T-helper 17 cell (primary cell): ENCODE measurements around the gene ADRB1. TPM values are rescaled to one million over a fixed set of nuclear protein-coding genes. Genes with fewer than 3 reads are reported as not detected.
A peak's percentile ranks its signal among the peaks of the same experiment; 100 is the strongest.

Experiments
- ATAC-seq: fragments of 150-1000 bp; cut with Tn5 transposase; 2 replicates; pipeline ENCODE4 v1.10.0; 2021; ENCODE audit warnings: mild to moderate bottlenecking, moderate library complexity
- DNase-seq, 3 donors: peaks; one replicate each; pipeline versions ENCODE4 v3.0.0 to v3.0.0-alpha.2; 2020 to 2021
- H3K9me3 ChIP-seq: one replicate; pipeline ENCODE4 v1.7.0; 2013; ENCODE audit warnings: low read length, mild to moderate bottlenecking; ENCODE audit not compliant: control insufficient read depth, poor library complexity, severe bottlenecking
- H3K27ac Mint-ChIP-seq: one replicate; pipeline ENCODE4 v1.8.0; 2022; ENCODE audit warnings: mild to moderate bottlenecking, moderate library complexity, mixed read lengths
- H3K27me3 Mint-ChIP-seq: one replicate; pipeline ENCODE4 v1.8.0; 2022; ENCODE audit warnings: mixed read lengths
- H3K36me3 Mint-ChIP-seq: one replicate; pipeline ENCODE4 v1.8.0; 2022; ENCODE audit warnings: low read depth, mixed read lengths
- H3K4me1 Mint-ChIP-seq: one replicate; pipeline ENCODE4 v1.8.0; 2022; ENCODE audit warnings: mild to moderate bottlenecking, mixed read lengths
- H3K4me3 Mint-ChIP-seq: one replicate; pipeline ENCODE4 v1.8.0; 2022; ENCODE audit warnings: mild to moderate bottlenecking, moderate library complexity, mixed read lengths
- total RNA-seq, 4 donors: library from RNA in 2 of 4; stranded (reverse) in 2 of 4; gene quantifications; one replicate each; pipeline ENCODE4 v1.2.3 and lab custom pipeline; 2022 to 2026

Gene ADRB1
- total RNA-seq, result under 1 TPM; 0.10 to 0.16 TPM
- 0.30 to 0.58 reads per million in 2 donors for total RNA-seq (lab: John Stamatoyannopoulos, UW)

GRCh38 chr10:114043532-114044246, at the start of gene ADRB1:
ADRB1 (plus strand) TSS chr10:114043866; CDS start chr10:114044133, 267 bp downstream.
- Mint-ChIP-seq H3K27me3 (peaks cover 75% of the 10 kb centered on the region), H3K4me3 (peak within 1 kb of the TSS; percentile 89), H3K36me3 (peaks cover 7% of the 10 kb centered on the region), H3K27ac (no peak within 1 kb of the TSS), H3K4me1 (peaks cover 13% of the 10 kb centered on the region)
- DNase-seq (peak in 1 of 3 donors; percentile 37), ATAC-seq (peak; percentile 60)
- H3K9me3 ChIP-seq, result no peaks in the 10 kb centered on the region

- ATAC-seq, result no peak
- H3K27me3 Mint-ChIP-seq, result peaks cover 53% of the 10 kb centered on the region
These were observed 48.5 kb upstream of the ADRB1 start for GRCh38 chr10:113995201-113995600.

GRCh38 chr10:113997428-113997827, 46.2 kb upstream of the ADRB1 start:
- H3K27me3 Mint-ChIP-seq, result peaks cover 34% of the 10 kb centered on the region
- no peaks in the 10 kb centered on the region for H3K9me3 ChIP-seq
- H3K4me3 Mint-ChIP-seq, result no peak overlapping the region
- no peak for ATAC-seq
- no peak overlapping the region for H3K27ac Mint-ChIP-seq
- H3K36me3 Mint-ChIP-seq, result peaks cover 6% of the 10 kb centered on the region
- no peak for DNase-seq
- peaks cover 5% of the 10 kb centered on the region for H3K4me1 Mint-ChIP-seq

More at GRCh38 chr10:113995201-113995600, 48.5 kb upstream of the ADRB1 start:
- Mint-ChIP-seq H3K36me3 (peaks cover 8% of the 10 kb centered on the region), H3K4me1 (peaks cover 9% of the 10 kb centered on the region), H3K27ac (no peak overlapping the region), H3K4me3 (no peak overlapping the region)
- no peak for DNase-seq
- H3K9me3 ChIP-seq, result no peaks in the 10 kb centered on the region

- Mint-ChIP-seq H3K27ac (no peak overlapping the region), H3K4me3 (peak overlapping the region; percentile 25), H3K27me3 (peaks cover 23% of the 10 kb centered on the region), H3K36me3 (peaks cover 6% of the 10 kb centered on the region), H3K4me1 (peaks cover 5% of the 10 kb centered on the region)
- H3K9me3 ChIP-seq, result no peaks in the 10 kb centered on the region
- DNase-seq (no peak), ATAC-seq (no peak)
These were observed 44.1 kb upstream of the ADRB1 start for GRCh38 chr10:113999531-113999930.

- no peak overlapping the region for H3K27ac Mint-ChIP-seq
- no peak for DNase-seq
- no peak for ATAC-seq
- H3K4me1 Mint-ChIP-seq, result peaks cover 5% of the 10 kb centered on the region
- peaks cover 19% of the 10 kb centered on the region for H3K27me3 Mint-ChIP-seq
- no peak overlapping the region for H3K4me3 Mint-ChIP-seq
- no peaks in the 10 kb centered on the region for H3K9me3 ChIP-seq
- H3K36me3 Mint-ChIP-seq, result peaks cover 9% of the 10 kb centered on the region
These were observed 43.1 kb upstream of the ADRB1 start for GRCh38 chr10:114000457-114001010.

- Mint-ChIP-seq H3K27me3 (no peaks in the 10 kb centered on the region), H3K27ac (no peak overlapping the region), H3K4me3 (no peak overlapping the region), H3K4me1 (peaks cover 5% of the 10 kb centered on the region), H3K36me3 (peaks cover 3% of the 10 kb centered on the region)
- no peaks in the 10 kb centered on the region for H3K9me3 ChIP-seq
- ATAC-seq, result no peak
- DNase-seq, result no peak
These were observed 41.2 kb upstream of the ADRB1 start for GRCh38 chr10:114002422-114002821.

GRCh38 chr10:114003161-114003941, 40.3 kb upstream of the ADRB1 start:
- H3K9me3 ChIP-seq, result no peaks in the 10 kb centered on the region
- ATAC-seq, result no peak

GRCh38 chr10:114009281-114009996, 34.2 kb upstream of the ADRB1 start:
- Mint-ChIP-seq H3K4me3 (no peak overlapping the region), H3K36me3 (peaks cover 3% of the 10 kb centered on the region), H3K27ac (no peak overlapping the region), H3K4me1 (peaks cover 2% of the 10 kb centered on the region), H3K27me3 (peaks cover 5% of the 10 kb centered on the region)
- DNase-seq (no peak), ATAC-seq (no peak)
- H3K9me3 ChIP-seq, result no peaks in the 10 kb centered on the region

More at GRCh38 chr10:114003161-114003941, 40.3 kb upstream of the ADRB1 start:
- Mint-ChIP-seq H3K36me3 (peaks cover 3% of the 10 kb centered on the region), H3K4me3 (no peak overlapping the region), H3K27ac (no peak overlapping the region), H3K4me1 (peaks cover 5% of the 10 kb centered on the region), H3K27me3 (no peaks in the 10 kb centered on the region)
- DNase-seq, result no peak

GRCh38 chr10:114010316-114010715, 33.4 kb upstream of the ADRB1 start:
- peaks cover under 1% of the 10 kb centered on the region for H3K36me3 Mint-ChIP-seq
- H3K4me3 Mint-ChIP-seq, result no peak overlapping the region
- H3K27me3 Mint-ChIP-seq, result peaks cover 5% of the 10 kb centered on the region
- no peak for DNase-seq
- ATAC-seq, result no peak
- H3K27ac Mint-ChIP-seq, result no peak overlapping the region
- no peaks in the 10 kb centered on the region for H3K9me3 ChIP-seq
- H3K4me1 Mint-ChIP-seq, result peaks cover 2% of the 10 kb centered on the region

GRCh38 chr10:114012650-114013049, 31.0 kb upstream of the ADRB1 start:
- Mint-ChIP-seq H3K27me3 (peaks cover 5% of the 10 kb centered on the region), H3K4me1 (peaks cover 2% of the 10 kb centered on the region), H3K4me3 (no peak overlapping the region), H3K27ac (no peak overlapping the region), H3K36me3 (no peaks in the 10 kb centered on the region)
- peaks cover 6% of the 10 kb centered on the region for H3K9me3 ChIP-seq
- no peak for DNase-seq
- no peak for ATAC-seq

- Mint-ChIP-seq H3K27me3 (peaks cover 9% of the 10 kb centered on the region), H3K36me3 (peaks cover 3% of the 10 kb centered on the region), H3K4me3 (no peak overlapping the region), H3K4me1 (no peaks in the 10 kb centered on the region), H3K27ac (no peak overlapping the region)
- ATAC-seq, result no peak
- peaks cover 6% of the 10 kb centered on the region for H3K9me3 ChIP-seq
- DNase-seq, result no peak
These were observed 28.0 kb upstream of the ADRB1 start for GRCh38 chr10:114015708-114016107.

GRCh38 chr10:114017271-114017670, 26.4 kb upstream of the ADRB1 start:
- H3K9me3 ChIP-seq, result peaks cover 6% of the 10 kb centered on the region
- Mint-ChIP-seq H3K4me1 (no peaks in the 10 kb centered on the region), H3K27ac (no peak overlapping the region), H3K27me3 (peaks cover 15% of the 10 kb centered on the region), H3K4me3 (no peak overlapping the region), H3K36me3 (peaks cover 3% of the 10 kb centered on the region)
- ATAC-seq (no peak), DNase-seq (no peak)

- H3K9me3 ChIP-seq, result peaks cover 6% of the 10 kb centered on the region
- no peak overlapping the region for H3K27ac Mint-ChIP-seq
- no peak overlapping the region for H3K4me3 Mint-ChIP-seq
- no peaks in the 10 kb centered on the region for H3K4me1 Mint-ChIP-seq
- ATAC-seq, result no peak
- peaks cover 16% of the 10 kb centered on the region for H3K27me3 Mint-ChIP-seq
- peaks cover 3% of the 10 kb centered on the region for H3K36me3 Mint-ChIP-seq
- DNase-seq, result no peak
These were observed 25.8 kb upstream of the ADRB1 start for GRCh38 chr10:114017873-114018272.
